ENCODE results near the gene GPC3. TPM values are rescaled to one million over a fixed set of nuclear protein-coding genes. Genes with fewer than 3 reads are reported as not detected.

GPC3 gene
- total and polyA plus RNA-seq, 2 of the 4 experiments (the other 2 are of a cell fraction): not detected

DNA sequence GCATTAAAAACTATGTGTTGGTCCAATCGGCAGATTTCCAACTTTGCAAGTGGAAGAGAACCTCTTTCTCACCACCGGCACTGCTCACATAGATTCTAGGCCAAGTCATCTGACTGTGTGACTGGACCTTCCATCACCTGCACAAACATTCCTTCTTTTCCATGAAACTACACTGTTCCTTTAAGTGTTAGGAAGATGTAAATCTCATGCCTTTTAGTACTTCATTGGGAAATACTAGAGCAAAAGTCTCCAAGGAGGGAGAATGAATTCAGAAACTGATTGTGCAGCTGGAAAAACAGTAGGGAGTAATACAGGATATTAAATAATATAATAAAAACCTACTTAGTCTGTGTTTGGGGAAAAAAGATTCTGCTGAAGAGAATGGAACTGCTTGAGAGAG is 238.2 kb downstream of the GPC3 start:
- H2AFZ ChIP-seq (replicated peaks; ENCODE audit: low read length, poor library complexity): no peak overlapping the region
- no peaks in the 10 kb centered on the region for H3K9me1 ChIP-seq (ENCODE audit: insufficient read depth, low read length)
- ATAC-seq (ENCODE audit: low read depth): no peak
- 29% methylated on average over 1 of the region's 2 CpGs; no CpG with 5 or more reads in 1 of the 2 experiments for WGBS, 2 experiments (ENCODE audit: extremely low coverage in 2 of 2, insufficient read length in 1 of 2)
- H3K27ac ChIP-seq (ENCODE audit: insufficient read depth, low read length): no peak overlapping the region
- no peaks in the 10 kb centered on the region for H3K79me1 ChIP-seq (ENCODE audit: low read depth in 1 of 2, low read length in 2 of 2)
- DNase-seq: no peak
- H4K20me1 ChIP-seq (ENCODE audit: insufficient read depth, low read length): no peaks in the 10 kb centered on the region
- H4K91ac ChIP-seq (ENCODE audit: insufficient read depth, low read depth, low read length): no peak overlapping the region
- dilution Hi-C loops (cut with HindIII; ENCODE audit: low sequenced_read_pairs, unreplicated experiment): no loop called here
- no peaks in the 10 kb centered on the region for H3K36me3 ChIP-seq (ENCODE audit: control insufficient read depth, insufficient read depth, low read length)
- no peak overlapping the region for H2BK120ac ChIP-seq (ENCODE audit: low read depth, low read length)
- H3K9ac ChIP-seq (ENCODE audit: low read depth, low read length): no peak overlapping the region
- H3K4me2 ChIP-seq (ENCODE audit: low read depth, low read length): no peak overlapping the region
- ChIA-PET POLR2A (ENCODE audit: unreplicated experiment) (no interaction called here), CTCF (no interaction called here)
- H3K9me3 ChIP-seq (ENCODE audit: control insufficient read depth, insufficient read depth, low read length): no peaks in the 10 kb centered on the region
- H3K14ac ChIP-seq (replicated peaks; ENCODE audit: low read depth, low read length): no peak overlapping the region
- no peak overlapping the region for H2AK5ac ChIP-seq (ENCODE audit: low read depth, low read length)
- H3K56ac ChIP-seq (ENCODE audit: extremely low read depth, insufficient read depth, low read length): no peak overlapping the region
- H2BK5ac ChIP-seq (ENCODE audit: low read depth, low read length, poor library complexity, severe bottlenecking): no peak overlapping the region
- H2AK9ac ChIP-seq (replicated peaks; ENCODE audit: low read depth, low read length, poor library complexity): no peak overlapping the region
- H4K8ac ChIP-seq (ENCODE audit: low read depth in 2 of 2, low read length in 2 of 2): no peak overlapping the region
- no peak overlapping the region for H3K4me3 ChIP-seq (ENCODE audit: insufficient read depth, low read depth, low read length)
- intact Hi-C loops (cut with micrococcal nuclease): no loop called here
- H3K23ac ChIP-seq (ENCODE audit: low read depth, low read length): no peak overlapping the region
- in situ Hi-C loops (cut with MboI; ENCODE audit: low sequenced_read_pairs): no loop called here
- no peak overlapping the region for H3K18ac ChIP-seq (ENCODE audit: low read depth, low read length)
- no peak overlapping the region for H2BK15ac ChIP-seq (ENCODE audit: low read depth, low read length)
- no peak overlapping the region for H4K5ac ChIP-seq (ENCODE audit: low read depth, low read length)
- H3K4ac ChIP-seq (ENCODE audit: low read depth, low read length): no peak overlapping the region
- H2BK20ac ChIP-seq (ENCODE audit: low read depth, low read length): no peak overlapping the region
- no peak for TF ChIP-seq NFE2L2 (IDR thresholded peaks at IDR 0.05; ENCODE audit: low read depth, low read length)
- no peak for TF ChIP-seq POLR2A (IDR thresholded peaks at IDR 0.05; ENCODE audit: low read depth, low read length)
- no peak for TF ChIP-seq RFX5 (IDR thresholded peaks at IDR 0.05; ENCODE audit: low read depth, low read length)
- TF ChIP-seq RAD21 (IDR thresholded peaks at IDR 0.05; ENCODE audit: low read length): no peak
- TF ChIP-seq BHLHE40 (IDR thresholded peaks at IDR 0.05; ENCODE audit: low read depth, low read length): no peak
- TF ChIP-seq, protein P1, sequence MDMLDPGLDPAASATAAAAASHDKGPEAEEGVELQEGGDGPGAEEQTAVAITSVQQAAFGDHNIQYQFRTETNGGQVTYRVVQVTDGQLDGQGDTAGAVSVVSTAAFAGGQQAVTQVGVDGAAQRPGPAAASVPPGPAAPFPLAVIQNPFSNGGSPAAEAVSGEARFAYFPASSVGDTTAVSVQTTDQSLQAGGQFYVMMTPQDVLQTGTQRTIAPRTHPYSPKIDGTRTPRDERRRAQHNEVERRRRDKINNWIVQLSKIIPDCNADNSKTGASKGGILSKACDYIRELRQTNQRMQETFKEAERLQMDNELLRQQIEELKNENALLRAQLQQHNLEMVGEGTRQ (IDR thresholded peaks at IDR 0.05; ENCODE audit: low read depth, low read length): no peak
- no peak for TF ChIP-seq SMC3 (IDR thresholded peaks at IDR 0.05; ENCODE audit: low read depth, low read length)
- TF ChIP-seq, protein P2, sequence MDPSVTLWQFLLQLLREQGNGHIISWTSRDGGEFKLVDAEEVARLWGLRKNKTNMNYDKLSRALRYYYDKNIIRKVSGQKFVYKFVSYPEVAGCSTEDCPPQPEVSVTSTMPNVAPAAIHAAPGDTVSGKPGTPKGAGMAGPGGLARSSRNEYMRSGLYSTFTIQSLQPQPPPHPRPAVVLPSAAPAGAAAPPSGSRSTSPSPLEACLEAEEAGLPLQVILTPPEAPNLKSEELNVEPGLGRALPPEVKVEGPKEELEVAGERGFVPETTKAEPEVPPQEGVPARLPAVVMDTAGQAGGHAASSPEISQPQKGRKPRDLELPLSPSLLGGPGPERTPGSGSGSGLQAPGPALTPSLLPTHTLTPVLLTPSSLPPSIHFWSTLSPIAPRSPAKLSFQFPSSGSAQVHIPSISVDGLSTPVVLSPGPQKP (IDR thresholded peaks at IDR 0.05; ENCODE audit: borderline replicate concordance, low read depth, low read length): no peak
- no peak for TF ChIP-seq MAFK (IDR thresholded peaks at IDR 0.05; ENCODE audit: low read depth, low read length)
- TF ChIP-seq, protein P3, sequence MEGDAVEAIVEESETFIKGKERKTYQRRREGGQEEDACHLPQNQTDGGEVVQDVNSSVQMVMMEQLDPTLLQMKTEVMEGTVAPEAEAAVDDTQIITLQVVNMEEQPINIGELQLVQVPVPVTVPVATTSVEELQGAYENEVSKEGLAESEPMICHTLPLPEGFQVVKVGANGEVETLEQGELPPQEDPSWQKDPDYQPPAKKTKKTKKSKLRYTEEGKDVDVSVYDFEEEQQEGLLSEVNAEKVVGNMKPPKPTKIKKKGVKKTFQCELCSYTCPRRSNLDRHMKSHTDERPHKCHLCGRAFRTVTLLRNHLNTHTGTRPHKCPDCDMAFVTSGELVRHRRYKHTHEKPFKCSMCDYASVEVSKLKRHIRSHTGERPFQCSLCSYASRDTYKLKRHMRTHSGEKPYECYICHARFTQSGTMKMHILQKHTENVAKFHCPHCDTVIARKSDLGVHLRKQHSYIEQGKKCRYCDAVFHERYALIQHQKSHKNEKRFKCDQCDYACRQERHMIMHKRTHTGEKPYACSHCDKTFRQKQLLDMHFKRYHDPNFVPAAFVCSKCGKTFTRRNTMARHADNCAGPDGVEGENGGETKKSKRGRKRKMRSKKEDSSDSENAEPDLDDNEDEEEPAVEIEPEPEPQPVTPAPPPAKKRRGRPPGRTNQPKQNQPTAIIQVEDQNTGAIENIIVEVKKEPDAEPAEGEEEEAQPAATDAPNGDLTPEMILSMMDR (conservative IDR thresholded peaks at IDR 0.05; ENCODE audit: low read depth, low read length): no peak
- TF ChIP-seq CHD1 (IDR thresholded peaks at IDR 0.05; ENCODE audit: low read depth, low read length): no peak
- peaks cover 3% of the 10 kb centered on the region; the same call in 1 of the 2 replicates for H3K27me3 ChIP-seq (ENCODE audit: control insufficient read depth, insufficient read depth, low read length)
- BruUV-seq (replicated peaks): no TSS peak
- no peaks in the 10 kb centered on the region for H3K4me1 ChIP-seq (ENCODE audit: control insufficient read depth, insufficient read depth, low read length)

All from IMR-90 (cell line).